NCI-H1694 treated with DMSO at 0.1 percent for 48 hours (cell line): ENCODE data around the gene SYNE4.
"Not testable (repeated sequence)": the region's sequence is repeated elsewhere in the genome, so short reads cannot be mapped to it uniquely, and the experiment has no call there.

Experiments
- DNase-seq: peaks from one replicate; lab custom pipeline; 2025; lab: John Stamatoyannopoulos, UW

The SYNE4 gene, protein sequence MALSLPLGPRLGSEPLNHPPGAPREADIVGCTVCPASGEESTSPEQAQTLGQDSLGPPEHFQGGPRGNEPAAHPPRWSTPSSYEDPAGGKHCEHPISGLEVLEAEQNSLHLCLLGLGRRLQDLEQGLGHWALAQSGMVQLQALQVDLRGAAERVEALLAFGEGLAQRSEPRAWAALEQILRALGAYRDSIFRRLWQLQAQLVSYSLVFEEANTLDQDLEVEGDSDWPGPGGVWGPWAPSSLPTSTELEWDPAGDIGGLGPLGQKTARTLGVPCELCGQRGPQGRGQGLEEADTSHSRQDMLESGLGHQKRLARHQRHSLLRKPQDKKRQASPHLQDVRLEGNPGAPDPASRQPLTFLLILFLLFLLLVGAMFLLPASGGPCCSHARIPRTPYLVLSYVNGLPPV

GRCh38 chr19:36008336-36008978, at the start of gene SYNE4:
Gene SYNE4 (minus strand): TSS chr19:36008813. CDS start chr19:36008681, 132 bp downstream.
- DNase-seq: no peak

- DNase-seq: peak; percentile 98
Measured at GRCh38 chr19:36054733-36055686, 46.4 kb upstream of the SYNE4 start, which contains the start of gene WDR62. Gene WDR62 (plus strand): TSS chr19:36054897. CDS start chr19:36054972, 75 bp downstream.

GRCh38 chr19:36054119-36054732, 45.6 kb upstream of the SYNE4 start, which contains the start of gene THAP8:
Gene THAP8 (minus strand): TSS chr19:36054285. CDS start chr19:36054217, 68 bp downstream.
- DNase-seq: peak; percentile 99

GRCh38 chr19:36051637-36052036, 43.0 kb upstream of the SYNE4 start:
- no peak for DNase-seq

- peak; percentile 25 for DNase-seq
Measured at GRCh38 chr19:36051236-36051635, 42.6 kb upstream of the SYNE4 start.

GRCh38 chr19:36049080-36049698, 40.6 kb upstream of the SYNE4 start:
- DNase-seq: no peak

DNA sequence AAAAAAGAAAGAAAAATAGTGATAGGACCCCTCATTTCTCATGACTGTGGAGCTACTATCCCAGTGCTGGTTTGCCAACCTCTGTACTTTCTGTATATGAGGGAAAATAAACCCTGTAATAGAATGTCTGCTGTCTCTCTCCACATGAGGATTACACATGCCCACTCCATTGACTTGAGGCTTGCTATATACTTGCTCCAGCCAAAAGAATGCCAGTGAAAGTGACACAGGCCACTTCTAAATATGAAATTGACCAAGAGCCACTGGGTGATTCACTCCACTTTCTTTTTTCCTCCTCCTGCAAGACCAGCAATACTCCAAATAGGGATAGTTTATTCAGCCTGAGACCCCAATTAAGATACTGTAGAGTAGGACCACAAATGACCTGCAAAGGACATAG, 39.2 kb upstream of the SYNE4 start:
- no peak for DNase-seq

DNA sequence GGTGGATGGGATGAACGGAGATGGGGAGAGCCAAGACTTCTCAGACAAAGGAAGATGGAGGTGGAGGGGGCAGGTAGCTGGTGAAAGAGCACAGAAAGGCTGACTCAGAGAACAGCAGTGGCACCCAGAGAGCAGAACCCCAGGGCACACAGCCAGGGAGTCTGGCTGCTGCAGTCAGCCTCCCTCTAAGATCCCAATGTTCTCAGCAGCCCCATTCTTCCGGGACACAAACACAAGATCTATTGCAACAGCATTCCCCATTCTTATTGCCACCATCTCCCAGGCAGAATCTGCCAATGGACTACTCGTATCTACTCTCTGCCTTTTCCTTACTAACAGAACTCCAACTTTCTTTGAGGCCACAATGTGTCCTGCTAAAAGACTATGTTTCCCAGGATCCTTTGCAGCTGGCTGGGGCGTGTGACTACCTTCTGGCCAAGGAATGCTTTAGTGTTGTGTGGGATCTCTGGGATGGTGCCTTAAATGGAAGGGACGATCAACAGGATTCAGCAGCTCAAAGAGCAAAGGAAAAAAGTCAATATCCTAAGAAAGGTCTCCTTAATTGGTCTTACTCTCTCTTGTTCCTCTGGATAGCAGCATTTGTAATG, 37.9 kb upstream of the SYNE4 start:
- DNase-seq: no peak

GRCh38 chr19:36043952-36044351, 35.3 kb upstream of the SYNE4 start:
- no peak for DNase-seq

DNA sequence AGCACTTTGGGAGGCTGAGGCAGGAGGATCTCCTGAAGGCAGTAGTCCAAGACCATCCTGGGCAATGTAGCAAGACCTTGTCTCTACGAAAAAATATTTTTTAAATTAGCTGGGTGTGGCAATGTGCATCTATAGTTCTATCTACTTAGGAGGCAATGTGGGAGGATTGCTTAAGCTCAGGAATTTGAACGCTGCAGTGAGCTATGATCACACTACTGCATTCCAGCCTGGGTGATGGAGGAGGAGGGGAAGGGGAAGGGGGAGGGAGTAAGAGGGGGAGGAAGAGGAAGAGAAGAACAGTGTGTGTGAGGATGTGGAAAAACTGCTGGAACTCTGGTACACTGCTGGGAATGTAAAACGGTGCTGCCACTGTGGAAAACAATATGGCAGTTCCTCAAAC, 33.2 kb upstream of the SYNE4 start:
- DNase-seq: no peak

GRCh38 chr19:36041092-36041491, 32.5 kb upstream of the SYNE4 start:
- not testable (repeated sequence) for DNase-seq

DNA sequence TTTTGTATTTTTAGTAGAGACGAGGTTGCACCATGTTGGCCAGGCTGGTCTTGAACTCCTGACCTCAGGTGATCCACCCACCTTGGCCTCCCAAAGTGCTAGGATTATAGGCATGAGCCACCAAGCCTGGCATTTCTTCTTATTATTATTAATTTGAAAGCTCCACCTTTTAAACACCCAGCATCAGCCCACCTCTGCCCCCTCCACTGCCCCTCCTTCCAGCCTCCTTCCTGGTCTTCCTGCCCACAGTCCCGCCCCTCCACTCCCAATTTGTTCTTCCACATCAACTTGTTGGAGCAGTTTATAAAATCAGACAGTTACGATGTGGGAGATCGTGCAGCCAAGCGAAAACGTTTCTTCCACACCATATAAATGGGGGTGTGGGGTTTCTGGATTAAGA, 31.9 kb upstream of the SYNE4 start:
- DNase-seq: no peak

DNA sequence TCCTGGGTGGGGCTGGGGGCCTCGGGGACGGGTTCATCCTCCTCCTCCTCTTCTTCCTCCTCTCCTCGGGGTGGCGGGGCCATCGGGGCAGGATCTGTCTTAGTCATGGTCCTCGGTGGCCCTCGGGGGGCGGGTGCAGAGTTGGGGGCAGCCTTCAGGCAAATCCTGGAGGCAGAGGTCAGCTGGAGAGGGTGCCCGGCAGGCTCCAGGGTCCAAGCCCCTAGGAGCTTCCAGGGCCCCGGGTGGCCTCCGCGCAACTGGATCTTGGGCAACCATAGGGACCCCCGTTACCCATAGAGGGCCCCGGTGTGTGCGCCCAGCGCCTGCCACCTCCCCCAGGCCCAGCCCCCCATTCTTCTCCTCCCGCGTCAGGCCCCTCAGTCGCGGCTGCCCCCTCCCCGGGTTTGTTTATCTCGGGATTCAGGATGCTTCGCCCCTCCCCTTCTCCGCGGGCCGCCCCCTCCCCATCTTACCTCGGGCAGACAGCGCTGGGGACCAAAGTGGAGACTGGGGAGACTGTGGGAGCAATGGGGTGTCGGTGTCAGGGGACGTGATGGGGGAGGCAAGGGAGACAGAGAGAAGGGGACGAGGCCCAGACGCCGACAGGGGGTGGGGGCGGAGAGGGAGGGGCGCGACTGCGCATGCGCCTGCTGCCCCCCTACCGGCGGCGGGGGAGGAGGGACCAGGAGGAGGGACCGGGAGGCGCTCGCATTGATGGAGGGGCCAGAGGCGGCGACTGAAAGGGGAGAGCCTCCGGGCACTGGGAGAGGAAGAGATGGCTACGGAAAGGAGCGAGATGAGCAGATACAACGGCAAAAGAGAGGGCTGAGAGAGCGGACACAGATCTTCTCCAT, 23.9 kb upstream of the SYNE4 start, which contains the start of gene CLIP3:
Gene CLIP3, minus strand, starts transcription at position 623 of the 854 bp plus-strand sequence. Its CDS starts 516 bp downstream, at position 107.
- peak; percentile 50 for DNase-seq

- DNase-seq: no peak
Measured at GRCh38 chr19:36031308-36031707, 22.7 kb upstream of the SYNE4 start.

- DNase-seq: peak; percentile 87
Measured at GRCh38 chr19:36030264-36031148, 21.9 kb upstream of the SYNE4 start.

DNA sequence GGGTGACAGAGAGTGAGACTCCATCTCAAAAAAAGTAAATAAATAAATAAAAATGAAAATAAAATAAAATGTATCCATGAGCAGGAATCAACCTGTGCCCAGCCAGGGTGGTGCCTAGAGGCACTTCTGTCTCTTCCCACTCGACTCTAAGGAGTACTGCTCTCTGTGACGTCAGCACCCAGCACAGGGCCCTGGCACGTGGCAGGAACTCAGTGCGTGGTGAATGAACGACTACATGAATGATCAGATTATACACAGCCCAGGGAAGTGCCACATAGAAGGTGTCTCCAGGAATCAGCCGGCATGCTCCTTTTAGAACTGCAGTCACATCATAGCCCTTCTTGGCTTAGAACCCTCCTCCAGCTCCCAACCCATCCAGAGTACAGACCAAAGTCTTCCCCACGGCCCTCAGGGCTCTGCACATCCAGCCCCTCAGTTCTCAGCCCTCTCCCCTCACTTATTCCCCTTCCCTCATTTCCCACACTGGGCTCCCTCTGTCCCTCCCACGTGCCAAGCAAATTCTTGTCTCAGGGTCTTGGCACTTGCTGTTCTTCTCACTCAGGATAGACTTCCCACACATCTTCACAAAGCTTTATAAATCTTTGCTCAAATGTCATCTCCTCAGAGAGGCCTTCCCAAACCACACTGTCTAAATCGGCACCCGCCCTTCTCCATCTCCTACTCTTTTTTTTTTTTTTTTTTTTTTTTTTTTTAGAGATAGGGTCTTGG, 19.9 kb upstream of the SYNE4 start:
- no peak for DNase-seq

- no peak for DNase-seq
Measured at GRCh38 chr19:36027696-36028095, 19.1 kb upstream of the SYNE4 start.
